Gastroesophageal sphincter (tissue), 3 donors: Measurements from ENCODE around the gene ANKRD40CL.

Experiments
- CTCF ChIP-seq, 4 experiments: fragments of 200-600 bp in 2 of 4; fragments of 450-650 bp in 2 of 4; sonication (generic) in 1 of 4; IDR thresholded peaks; one replicate each; pipeline ENCODE4 v1.5.1; 2017 to 2019; ENCODE audit warnings: antibody characterized with exemption in 4 of 4, mild to moderate bottlenecking in 2 of 4, moderate library complexity in 2 of 4
- POLR2AphosphoS5 ChIP-seq: sonication (generic); formaldehyde crosslinking; IDR thresholded peaks from one replicate; pipeline ENCODE4 v1.6.1; 2017; ENCODE audit warnings: antibody characterized with exemption

GRCh38 chr17:50745631-50746030 lies 21.7 kb downstream of the ANKRD40CL start:
- TF ChIP-seq CTCF (IDR thresholded peaks at IDR 0.05) (no peak), POLR2AphosphoS5 (no peak)
